LNCaP clone FGC (cell line): ENCODE measurements around the gene WDR5.

Experiments
- DNase-seq: peaks from one replicate; pipeline ENCODE4 v3.0.0-alpha.2; 2011; ENCODE audit warnings: low read depth
- H3K4me3 ChIP-seq: 2 replicates; pipeline ENCODE4 v1.5.1; 2011; ENCODE audit warnings: mild to moderate bottlenecking, low read depth, low read length, control low read depth
- CTCF ChIP-seq: IDR thresholded peaks from 2 replicates; pipeline ENCODE4 v1.5.1; 2012; ENCODE audit warnings: mild to moderate bottlenecking; ENCODE audit not compliant: control insufficient read depth, insufficient read depth; ENCODE audit errors: extremely low read depth

The WDR5 gene

GRCh38 chr9:134145262-134145661, 9.4 kb downstream of the WDR5 start:
- DNase-seq = no peak
- H3K4me3 ChIP-seq = no peak overlapping the region

GRCh38 chr9:134146774-134147493, 11.1 kb downstream of the WDR5 start:
- DNase-seq = no peak

More at GRCh38 chr9:134145262-134145661, 9.4 kb downstream of the WDR5 start:
- TF ChIP-seq CTCF = no peak

GRCh38 chr9:134149380-134149779, 13.5 kb downstream of the WDR5 start:
- no peak for DNase-seq
- TF ChIP-seq CTCF = no peak
- no peak overlapping the region for H3K4me3 ChIP-seq

More at GRCh38 chr9:134146774-134147493, 11.1 kb downstream of the WDR5 start:
- H3K4me3 ChIP-seq = no peak overlapping the region
- TF ChIP-seq CTCF = no peak

- no peak overlapping the region for H3K4me3 ChIP-seq
- TF ChIP-seq CTCF = no peak
- DNase-seq = no peak
Measured at GRCh38 chr9:134150557-134151214, 14.8 kb downstream of the WDR5 start.

GRCh38 chr9:134152022-134152448, 16.2 kb downstream of the WDR5 start:
- no peak overlapping the region for H3K4me3 ChIP-seq
- DNase-seq = no peak
- no peak for TF ChIP-seq CTCF

GRCh38 chr9:134152488-134152887, 16.6 kb downstream of the WDR5 start:
- DNase-seq = no peak
- TF ChIP-seq CTCF = no peak
- H3K4me3 ChIP-seq = no peak overlapping the region
